Parathyroid adenoma (tissue), 2 donors: Measurements from ENCODE around the gene ACVRL1.
A peak's percentile ranks its signal among the peaks of the same experiment; 100 is the strongest.

Source experiments
- H2AFZ ChIP-seq: fragments of 300-600 bp; sonication (generic); one replicate; pipeline ENCODE4 v1.7.0; 2017; ENCODE audit warnings: antibody characterized with exemption, mild to moderate bottlenecking
- H3K27ac ChIP-seq: fragments of 300-600 bp; sonication (generic); one replicate; pipeline ENCODE4 v1.7.0; 2017
- H3K27me3 ChIP-seq: fragments of 300-600 bp; sonication (generic); one replicate; pipeline ENCODE4 v1.7.0; 2017; ENCODE audit warnings: low read length; ENCODE audit not compliant: control insufficient read depth, insufficient read depth
- H3K36me3 ChIP-seq: fragments of 300-600 bp; sonication (generic); one replicate; pipeline ENCODE4 v1.7.0; 2017; ENCODE audit warnings: low read length; ENCODE audit not compliant: control insufficient read depth, insufficient read depth
- H3K4me1 ChIP-seq: fragments of 300-600 bp; sonication (generic); one replicate; pipeline ENCODE4 v1.7.0; 2017; ENCODE audit warnings: control low read depth
- H3K4me2 ChIP-seq: fragments of 300-600 bp; sonication (generic); one replicate; pipeline ENCODE4 v1.7.0; 2017; ENCODE audit warnings: low read length
- H3K4me3 ChIP-seq: fragments of 300-600 bp; sonication (generic); one replicate; pipeline ENCODE4 v1.7.0; 2017; ENCODE audit warnings: low read depth, low read length
- H3K79me2 ChIP-seq: fragments of 300-600 bp; sonication (generic); one replicate; pipeline ENCODE4 v1.7.0; 2017; ENCODE audit warnings: control low read depth
- H3K9ac ChIP-seq: fragments of 300-600 bp; sonication (generic); one replicate; pipeline ENCODE4 v1.7.0; 2017; ENCODE audit warnings: mild to moderate bottlenecking
- H3K9me3 ChIP-seq: fragments of 300-600 bp; sonication (generic); one replicate; pipeline ENCODE4 v1.7.0; 2017; ENCODE audit warnings: low read length; ENCODE audit not compliant: control insufficient read depth
- TF ChIP-seq, protein P1 (sequence below): fragments of 300-600 bp; sonication (generic); IDR thresholded peaks from one replicate; pipeline ENCODE4 v1.7.0; 2017; ENCODE audit warnings: antibody characterized with exemption, mild to moderate bottlenecking
- donor health status: primary hyperparathyroidism.

Gene ACVRL1

DNA sequence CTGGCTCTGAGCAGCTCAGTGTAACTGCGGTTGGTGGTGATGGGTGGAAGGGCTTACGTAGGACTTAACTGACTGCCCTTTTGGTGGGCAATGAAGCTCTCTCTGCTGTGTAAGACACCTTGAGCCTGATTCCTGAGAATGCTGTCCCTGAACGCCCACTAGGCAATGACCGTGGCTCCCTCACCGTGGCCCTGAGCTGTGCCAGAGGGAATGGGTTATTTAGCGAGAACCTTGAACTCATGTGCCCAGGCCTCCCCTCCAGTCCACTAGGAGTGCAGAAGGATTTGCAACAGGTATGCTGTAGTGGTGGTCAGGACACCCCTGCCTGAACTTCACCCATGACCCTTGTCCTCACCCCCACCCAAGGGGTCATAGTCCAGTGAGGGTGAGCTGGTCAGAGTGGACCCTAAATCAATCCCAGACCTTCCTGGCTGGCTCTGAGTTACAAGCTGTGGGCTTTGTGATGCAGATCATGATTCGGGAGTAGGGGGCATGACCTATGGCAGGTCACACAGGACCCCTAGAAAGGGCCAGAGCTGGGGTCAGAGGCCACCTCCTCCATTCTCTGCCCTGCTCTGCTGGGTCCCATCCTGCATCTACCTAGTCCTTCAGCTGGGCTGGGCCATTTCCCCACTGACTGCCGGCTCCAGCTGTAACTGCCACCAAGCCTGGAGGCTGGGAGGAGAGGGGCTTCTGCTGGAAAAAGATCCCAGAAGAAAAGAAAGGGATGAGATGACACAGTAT lies 33.9 kb upstream of the ACVRL1 start:
- H3K4me2 ChIP-seq, result no peak overlapping the region
- TF ChIP-seq, protein P1, sequence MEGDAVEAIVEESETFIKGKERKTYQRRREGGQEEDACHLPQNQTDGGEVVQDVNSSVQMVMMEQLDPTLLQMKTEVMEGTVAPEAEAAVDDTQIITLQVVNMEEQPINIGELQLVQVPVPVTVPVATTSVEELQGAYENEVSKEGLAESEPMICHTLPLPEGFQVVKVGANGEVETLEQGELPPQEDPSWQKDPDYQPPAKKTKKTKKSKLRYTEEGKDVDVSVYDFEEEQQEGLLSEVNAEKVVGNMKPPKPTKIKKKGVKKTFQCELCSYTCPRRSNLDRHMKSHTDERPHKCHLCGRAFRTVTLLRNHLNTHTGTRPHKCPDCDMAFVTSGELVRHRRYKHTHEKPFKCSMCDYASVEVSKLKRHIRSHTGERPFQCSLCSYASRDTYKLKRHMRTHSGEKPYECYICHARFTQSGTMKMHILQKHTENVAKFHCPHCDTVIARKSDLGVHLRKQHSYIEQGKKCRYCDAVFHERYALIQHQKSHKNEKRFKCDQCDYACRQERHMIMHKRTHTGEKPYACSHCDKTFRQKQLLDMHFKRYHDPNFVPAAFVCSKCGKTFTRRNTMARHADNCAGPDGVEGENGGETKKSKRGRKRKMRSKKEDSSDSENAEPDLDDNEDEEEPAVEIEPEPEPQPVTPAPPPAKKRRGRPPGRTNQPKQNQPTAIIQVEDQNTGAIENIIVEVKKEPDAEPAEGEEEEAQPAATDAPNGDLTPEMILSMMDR, result no peak
- H3K4me3 ChIP-seq, result no peak overlapping the region
- H3K4me1 ChIP-seq, result peaks cover 15% of the 10 kb centered on the region
- H3K27me3 ChIP-seq, result no peaks in the 10 kb centered on the region
- H3K9ac ChIP-seq, result no peak overlapping the region
- H3K36me3 ChIP-seq, result no peaks in the 10 kb centered on the region
- no peaks in the 10 kb centered on the region for H3K79me2 ChIP-seq
- no peak overlapping the region for H2AFZ ChIP-seq
- no peaks in the 10 kb centered on the region for H3K9me3 ChIP-seq
- H3K27ac ChIP-seq, result no peak overlapping the region

DNA sequence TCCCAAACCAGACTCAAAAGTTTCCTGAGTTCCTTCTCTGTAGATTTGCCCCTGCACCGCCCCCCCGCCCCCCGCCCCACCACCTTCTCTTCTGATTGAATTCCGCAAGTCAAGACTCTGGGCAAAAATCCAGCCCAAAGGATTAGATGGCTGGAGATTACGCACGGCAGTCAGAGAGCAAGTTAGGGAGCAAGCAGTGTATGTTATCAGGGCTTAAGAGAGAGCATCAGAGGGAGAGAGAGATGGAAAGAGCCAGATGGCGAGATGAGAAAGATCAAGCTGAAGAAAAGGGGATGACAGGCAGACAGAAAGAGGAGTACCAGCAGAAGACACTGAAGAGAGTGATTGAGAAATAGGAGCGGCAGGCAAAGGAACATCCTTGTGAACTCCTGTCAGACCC lies 33.3 kb upstream of the ACVRL1 start:
- Histone ChIP-seq H2AFZ (no peak overlapping the region), H3K27ac (no peak overlapping the region), H3K9ac (no peak overlapping the region), H3K27me3 (no peaks in the 10 kb centered on the region), H3K4me1 (peaks cover 11% of the 10 kb centered on the region), H3K79me2 (no peaks in the 10 kb centered on the region), H3K4me2 (peak overlapping the region; percentile 33), H3K4me3 (no peak overlapping the region), H3K9me3 (no peaks in the 10 kb centered on the region), H3K36me3 (no peaks in the 10 kb centered on the region)
- TF ChIP-seq, protein P1, result no peak

DNA sequence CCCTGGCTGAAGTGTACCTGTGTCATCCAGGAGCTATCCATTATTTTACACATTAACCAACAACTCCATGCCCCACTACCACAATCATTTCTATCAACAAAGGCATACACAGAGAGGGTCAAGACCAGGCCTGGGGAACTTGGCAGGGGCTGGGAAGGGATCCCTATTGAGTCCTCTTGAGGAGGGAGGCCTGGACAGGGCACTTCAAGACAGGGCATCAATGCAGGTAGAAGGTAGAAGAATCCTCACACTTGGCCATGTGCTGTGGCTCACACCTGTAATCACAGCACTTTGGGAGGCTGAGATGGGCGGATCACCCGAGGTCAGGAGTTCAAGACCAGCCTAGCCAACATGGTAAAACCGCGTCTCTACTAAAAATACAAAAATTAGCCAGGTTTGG lies 32.8 kb upstream of the ACVRL1 start:
- Histone ChIP-seq H3K9me3 (no peaks in the 10 kb centered on the region), H3K36me3 (no peaks in the 10 kb centered on the region), H3K4me1 (peaks cover 9% of the 10 kb centered on the region), H3K4me2 (no peak overlapping the region), H3K27ac (no peak overlapping the region), H3K4me3 (no peak overlapping the region), H2AFZ (no peak overlapping the region), H3K79me2 (no peaks in the 10 kb centered on the region), H3K9ac (no peak overlapping the region), H3K27me3 (no peaks in the 10 kb centered on the region)
- TF ChIP-seq, protein P1, result no peak

DNA sequence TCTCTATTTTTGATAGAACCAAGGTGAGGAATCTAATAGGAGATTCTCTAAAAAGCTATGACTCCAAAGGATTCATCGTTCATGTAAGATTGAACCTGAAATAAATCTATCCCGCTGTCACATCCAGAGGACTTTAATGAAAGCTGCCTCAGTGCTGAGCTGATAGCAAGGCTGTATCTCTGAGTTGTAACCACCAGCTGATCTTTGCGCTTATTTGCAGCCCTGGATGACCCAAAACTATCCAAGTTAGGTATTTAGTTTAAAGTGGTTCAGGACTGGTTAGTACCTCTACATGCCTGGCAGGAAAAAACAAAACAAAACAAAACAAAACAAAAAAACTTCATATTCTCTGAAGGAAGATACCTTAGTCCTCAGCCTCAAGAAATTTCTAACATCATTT lies 28.2 kb upstream of the ACVRL1 start:
- TF ChIP-seq, protein P1, result no peak
- H3K27ac ChIP-seq, result no peak overlapping the region
- H3K4me2 ChIP-seq, result no peak overlapping the region
- H2AFZ ChIP-seq, result no peak overlapping the region
- H3K27me3 ChIP-seq, result no peaks in the 10 kb centered on the region
- H3K9ac ChIP-seq, result no peak overlapping the region
- no peak overlapping the region for H3K4me3 ChIP-seq
- peaks cover 18% of the 10 kb centered on the region for H3K4me1 ChIP-seq
- no peaks in the 10 kb centered on the region for H3K36me3 ChIP-seq
- H3K79me2 ChIP-seq, result no peaks in the 10 kb centered on the region
- no peaks in the 10 kb centered on the region for H3K9me3 ChIP-seq

DNA sequence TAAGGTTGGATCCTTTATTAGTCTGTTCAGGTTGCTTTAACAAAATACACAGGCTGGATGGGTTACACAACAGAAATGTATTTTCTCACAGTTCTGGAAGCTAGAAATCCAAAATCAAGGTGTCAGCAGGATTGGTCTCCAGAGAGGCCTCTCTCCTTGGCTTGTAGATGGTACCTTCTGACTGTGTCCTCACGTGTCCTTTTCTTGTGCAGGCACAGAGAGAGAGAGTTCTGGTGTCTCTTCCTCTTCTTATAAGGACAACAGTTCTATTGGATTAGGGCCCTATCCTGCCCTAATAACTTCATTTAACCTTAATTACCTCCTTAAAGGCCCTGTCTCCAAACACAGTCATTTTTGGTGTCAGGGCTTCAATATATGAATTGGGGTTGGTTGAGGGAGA lies 24.0 kb upstream of the ACVRL1 start:
- H3K9me3 ChIP-seq, result no peaks in the 10 kb centered on the region
- no peaks in the 10 kb centered on the region for H3K79me2 ChIP-seq
- H3K36me3 ChIP-seq, result no peaks in the 10 kb centered on the region
- peaks cover 38% of the 10 kb centered on the region for H3K4me1 ChIP-seq
- H3K27me3 ChIP-seq, result no peaks in the 10 kb centered on the region
- no peak overlapping the region for H3K4me3 ChIP-seq
- peak overlapping the region; percentile 70 for H3K27ac ChIP-seq
- no peak overlapping the region for H3K9ac ChIP-seq
- TF ChIP-seq, protein P1, result no peak
- H2AFZ ChIP-seq, result peak overlapping the region; percentile 42
- peak overlapping the region; percentile 12 for H3K4me2 ChIP-seq
